K562 (cell line): ENCODE data around the gene TBC1D3B. TPM values are rescaled to one million over a fixed set of nuclear protein-coding genes. Genes with fewer than 3 reads are reported as not detected.

Experiments used
- ATAC-seq: fragments of 200-7000 bp; cut with Tn5 transposase; 3 replicates; pipeline ENCODE4 v1.9.1; 2020; ENCODE audit warnings: moderate library complexity
- BruUV-seq: library from RNA; stranded (reverse); fragments of 400-500 nt; replicated peaks from 2 replicates; lab custom pipeline; 2021; lab: Mats Ljungman, UMichigan
- CTCF ChIA-PET: fragments of 300-600 bp; formaldehyde crosslinking; extraction: SDS; loops from one replicate; lab custom pipeline; 2021; ENCODE audit warnings: low intra/inter-chr PET ratio; lab: Yijun Ruan, JAX
- POLR2A ChIA-PET: fragments of 300-600, 350-650 bp; sonication (Branson Sonifier 250); formaldehyde crosslinking; extraction: SDS; loops from one replicate; lab custom pipeline; 2021; ENCODE audit warnings: antibody characterized with exemption, inconsistent platforms; lab: Yijun Ruan, JAX
- DNase-seq, 4 experiments: peaks; one replicate each; pipeline versions ENCODE4 v3.0.0 to v3.0.0-alpha.2; 2011 to 2018; ENCODE audit warnings: low spot score in 3 of 4, mixed read lengths in 3 of 4; ENCODE audit errors: extremely low read depth in 1 of 4
- FAIRE-seq: peaks from 2 replicates; lab custom pipeline; 2011; peaks lifted over from hg19 to GRCh38; lab: Jason Lieb, UNC
- H2AFZ ChIP-seq: 2 replicates; pipeline ENCODE4 v1.6.0; 2011; ENCODE audit warnings: low read depth, low read length, control low read depth, inconsistent platforms
- H3K27ac ChIP-seq: fragments of 200-600 bp; 3 replicates; pipeline ENCODE4 v1.8.0; 2011; ENCODE audit warnings: low read depth, mild to moderate bottlenecking, control low read depth, inconsistent platforms, low read length, moderate library complexity, mixed read lengths; ENCODE audit errors: extremely low read depth
- H3K27me3 ChIP-seq, 2 experiments: fragments of 300-600 bp in 1 of 2; 2 replicates in 1 of 2; 3 replicates in 1 of 2; pipeline versions ENCODE4 v1.6.0 to v1.8.0; 2011; ENCODE audit warnings: inconsistent platforms in 2 of 2, low read length in 2 of 2, mild to moderate bottlenecking in 1 of 2, mixed read lengths in 1 of 2, moderate library complexity in 1 of 2; ENCODE audit not compliant: control insufficient read depth in 2 of 2, insufficient read depth in 2 of 2
- H3K36me3 ChIP-seq: fragments of 300-600 bp; 3 replicates; pipeline ENCODE4 v1.8.0; 2011; ENCODE audit warnings: mild to moderate bottlenecking, low read length, inconsistent platforms; ENCODE audit not compliant: control insufficient read depth, insufficient read depth
- H3K4me1 ChIP-seq, 2 experiments: fragments of 200-600 bp in 1 of 2; replicated peaks in 1 of 2; 2 replicates in 1 of 2; 3 replicates in 1 of 2; pipeline versions ENCODE4 v1.5.1 to v1.8.0; 2011; ENCODE audit warnings: inconsistent platforms in 2 of 2, low read length in 2 of 2, mild to moderate bottlenecking in 1 of 2, mixed read lengths in 1 of 2, moderate library complexity in 1 of 2; ENCODE audit not compliant: control insufficient read depth in 2 of 2, insufficient read depth in 2 of 2
- H3K4me2 ChIP-seq: 2 replicates; pipeline ENCODE4 v1.6.1; 2011; ENCODE audit warnings: low read length, control low read depth, inconsistent platforms, mixed read lengths; ENCODE audit not compliant: insufficient read depth
- H3K4me3 ChIP-seq: fragments of 200-600 bp; sonication (generic), shearing (Covaris generic); 2 replicates; pipeline ENCODE4 v1.5.1; 2016; ENCODE audit warnings: control low read depth, inconsistent platforms
- H3K79me2 ChIP-seq: fragments of 200-600 bp; 3 replicates; pipeline ENCODE4 v1.8.0; 2011; ENCODE audit warnings: low read length, inconsistent platforms; ENCODE audit not compliant: control insufficient read depth, insufficient read depth
- H3K9ac ChIP-seq, 2 experiments: 2 replicates each; pipeline versions ENCODE4 v1.6.0 to v1.6.1; 2011; ENCODE audit warnings: low read depth in 2 of 2, low read length in 2 of 2, control low read depth in 1 of 2, inconsistent platforms in 1 of 2, mild to moderate bottlenecking in 1 of 2, mixed read lengths in 1 of 2; ENCODE audit not compliant: insufficient read depth in 1 of 2
- H3K9me1 ChIP-seq: one replicate; pipeline ENCODE4 v1.6.0; 2011; ENCODE audit warnings: inconsistent platforms, mild to moderate bottlenecking, low read length, moderate library complexity; ENCODE audit not compliant: control insufficient read depth, insufficient read depth
- H3K9me3 ChIP-seq: replicated peaks from 2 replicates; pipeline ENCODE4 v1.5.1; 2011; ENCODE audit warnings: low read depth, low read length, inconsistent platforms; ENCODE audit not compliant: control insufficient read depth, insufficient read depth
- H4K20me1 ChIP-seq: replicated peaks from 2 replicates; pipeline ENCODE4 v1.6.1; 2011; ENCODE audit warnings: low read length, inconsistent platforms, mixed read lengths; ENCODE audit not compliant: control insufficient read depth, insufficient read depth
- FOXK1 ChIP-seq: sonication (generic); formaldehyde crosslinking; IDR thresholded peaks from 2 replicates; pipeline ENCODE4 v1.8.0; 2022; ENCODE audit warnings: missing genetic modification reagents, mild to moderate bottlenecking, borderline replicate concordance
- RBM25 ChIP-seq: fragments of 200-400 bp; formaldehyde crosslinking; IDR thresholded peaks from 2 replicates; pipeline ENCODE4 v1.6.1; 2018; ENCODE audit warnings: low read length, low read depth, moderate library complexity; ENCODE audit not compliant: severe bottlenecking
- WGBS: fragments of 100-300 bp; shearing (Covaris generic); methylation state at CpG from one replicate; pipeline ENCODE4 v1.1.6; 2016; ENCODE audit warnings: low coverage, mixed read lengths; ENCODE audit not compliant: insufficient coverage; ENCODE audit errors: missing lambda C conversion rate; 5-methylcytosine and 5-hydroxymethylcytosine counted together
- in situ Hi-C: fragments of 300-500 bp; cut with MboI; formaldehyde crosslinking; loops from 4 replicates; pipeline ENCODE4 v1.15.0; 2018; ENCODE audit warnings: inconsistent platforms, mixed read lengths
- intact Hi-C: fragments of 100-400 bp; cut with micrococcal nuclease; formaldehyde crosslinking; loops from 2 replicates; pipeline ENCODE4 v1.14.2; 2022
- polyA plus RNA-seq, 8 experiments: library from polyadenylated mRNA; depleted of rRNA in 4 of 8; stranded (reverse) in 5 of 8; unstranded in 3 of 8; fragments of >200 nt; fragmentation: Nextera tagmentation in 2 of 8; fragmentation: Illumina TruSeq in 1 of 8; extraction: Ambion mirVana in 2 of 8; extraction: Trizol in 1 of 8; gene quantifications; 2 replicates each; pipeline versions ENCODE4 v1.2.1 to v1.2.3, GENCODE V29; 2011 to 2014; ENCODE audit warnings: inconsistent platforms in 1 of 8, missing spikeins in 1 of 8
- total RNA-seq, 7 experiments: library from RNA; depleted of rRNA in 6 of 7; stranded (reverse); fragments of >200 nt in 6 of 7; fragmentation: Illumina TruSeq in 2 of 7; extraction: Trizol in 2 of 7; gene quantifications; 2 replicates each; pipeline versions ENCODE4 v1.2.1 to v1.2.3, GENCODE V29; 2011 to 2021; ENCODE audit warnings: low replicate concordance in 1 of 7

Gene TBC1D3B
- total and polyA plus RNA-seq, 9 of the 15 experiments (the other 6 are each of a cell fraction or from before 2014, with no cell fraction given) = 0.29 to 0.60 TPM; not detected in 7

- no peaks in the 10 kb centered on the region for H3K79me2 ChIP-seq
- H3K9me1 ChIP-seq = no peaks in the 10 kb centered on the region
- no TSS peak for BruUV-seq
- no peak overlapping the region for H3K9ac ChIP-seq
- no peaks in the 10 kb centered on the region for H3K36me3 ChIP-seq
- H3K4me1 ChIP-seq = peaks cover 0 to 14% of the 10 kb centered on the region in 2 experiments; a peak in 2 of 5 replicates
- in situ Hi-C loops (no loop called here), intact Hi-C loops (no loop called here)
- peak; percentile 79 for TF ChIP-seq RBM25
- no peak for TF ChIP-seq FOXK1
- H3K9me3 ChIP-seq = no peaks in the 10 kb centered on the region
- WGBS = 4% methylated on average over 9 of the region's 12 CpGs
- H4K20me1 ChIP-seq = peaks cover 7% of the 10 kb centered on the region; the same call in 1 of the 2 replicates
- ATAC-seq (no peak), FAIRE-seq (no peak), DNase-seq (no peak)
- H3K27ac ChIP-seq = no peak overlapping the region
- no peak overlapping the region for H3K4me2 ChIP-seq
- ChIA-PET POLR2A (interaction anchor here (0.9 kb wide), 1 partner anchor 9 kb away, joined by 3 read pairs; no protein-coding TSS in a partner anchor), CTCF (no interaction called here)
- no peak overlapping the region for H3K4me3 ChIP-seq
- H3K27me3 ChIP-seq = peaks cover 7 to 41% of the 10 kb centered on the region in 2 experiments; a peak in 4 of 5 replicates
- no peak overlapping the region for H2AFZ ChIP-seq
Observed at GRCh38 chr17:36184023-36184765, 7.8 kb upstream of the TBC1D3B start.
